Hepatocyte (in vitro differentiated cells): ENCODE data around the gene MRGPRD.

ENCODE experiments used
- CTCF ChIP-seq: fragments of 200-600 bp; sonication (generic); IDR thresholded peaks from 2 replicates; pipeline ENCODE4 v1.5.1; 2016; ENCODE audit warnings: antibody characterized with exemption, mild to moderate bottlenecking; ENCODE audit not compliant: poor library complexity
- EZH2 ChIP-seq: fragments of 200-600 bp; sonication (generic); IDR thresholded peaks from 2 replicates; pipeline ENCODE4 v1.6.1; 2016; ENCODE audit warnings: antibody characterized with exemption, mild to moderate bottlenecking, borderline replicate concordance

GRCh38 chr11:68978931-68979594, 1.7 kb downstream of the MRGPRD start:
- no peak for TF ChIP-seq CTCF
- no peak for TF ChIP-seq EZH2
